SU-DHL-6 (cell line): ENCODE data around the gene HOXA5.

Experiments used
- H2AFZ ChIP-seq: fragments of 200-600 bp; sonication (generic); 2 replicates; pipeline ENCODE4 v1.6.1; 2014; ENCODE audit warnings: low read depth, mild to moderate bottlenecking, moderate library complexity, mixed read lengths, antibody characterized with exemption, low read length; ENCODE audit not compliant: severe bottlenecking
- H3F3A ChIP-seq: fragments of 200-600 bp; shearing (Covaris generic); 2 replicates; pipeline ENCODE4 v1.6.0; 2016; ENCODE audit warnings: antibody characterized with exemption, mild to moderate bottlenecking; ENCODE audit not compliant: insufficient read depth
- H3K27ac ChIP-seq: fragments of 200-600 bp; sonication (generic); 2 replicates; pipeline ENCODE4 v1.5.1; 2016; ENCODE audit warnings: low read depth, mild to moderate bottlenecking, low read length, moderate library complexity, mixed read lengths
- H3K27me3 ChIP-seq: fragments of 200-600 bp; sonication (generic), shearing (Covaris generic); 2 replicates; pipeline ENCODE4 v1.6.0; 2014; ENCODE audit warnings: mild to moderate bottlenecking, low read length
- H3K36me3 ChIP-seq: fragments of 200-600 bp; sonication (generic); 2 replicates; pipeline ENCODE4 v1.6.1; 2014; ENCODE audit warnings: mild to moderate bottlenecking, low read length, mixed read lengths
- H3K4me2 ChIP-seq: fragments of 300-600, 200-600 bp; shearing (Covaris generic), sonication (generic); 2 replicates; pipeline ENCODE4 v1.6.0; 2014; ENCODE audit warnings: low read length, low read depth, mild to moderate bottlenecking; ENCODE audit not compliant: poor library complexity, severe bottlenecking
- H3K4me3 ChIP-seq: fragments of 200-600 bp; sonication (generic); 2 replicates; pipeline ENCODE4 v1.5.1; 2014; ENCODE audit warnings: antibody characterized with exemption, low read length, mild to moderate bottlenecking, mixed read lengths; ENCODE audit not compliant: insufficient read depth, poor library complexity, severe bottlenecking
- H3K79me2 ChIP-seq: fragments of 200-600 bp; sonication (generic); 2 replicates; pipeline ENCODE4 v1.6.1; 2014; ENCODE audit warnings: mild to moderate bottlenecking, low read length, moderate library complexity; ENCODE audit not compliant: insufficient read depth
- H3K9ac ChIP-seq: fragments of 200-600 bp; sonication (generic); 2 replicates; pipeline ENCODE4 v1.7.0; 2014; ENCODE audit warnings: mild to moderate bottlenecking, low read length
- H3K9me2 ChIP-seq: fragments of 200-600 bp; sonication (generic); replicated peaks from 2 replicates; pipeline ENCODE4 v1.6.1; 2014; ENCODE audit warnings: low read length; ENCODE audit not compliant: insufficient read depth
- H3K9me3 ChIP-seq: fragments of 200-600 bp; sonication (generic); 2 replicates; pipeline ENCODE4 v1.6.1; 2014; ENCODE audit warnings: low read length, mixed read lengths; ENCODE audit not compliant: insufficient read depth
- H4K20me1 ChIP-seq: fragments of 200-600 bp; sonication (generic); 2 replicates; pipeline ENCODE4 v1.6.1; 2014; ENCODE audit warnings: low read depth, mild to moderate bottlenecking, antibody characterized with exemption, low read length, moderate library complexity, mixed read lengths
- EZH2phosphoT487 ChIP-seq: fragments of 200-600 bp; sonication (generic), shearing (Covaris generic); conservative IDR thresholded peaks from 2 replicates; pipeline ENCODE4 v1.6.1; 2018; ENCODE audit warnings: mild to moderate bottlenecking, antibody characterized with exemption, low read length, moderate library complexity, mixed read lengths
- TF ChIP-seq, protein P1 (sequence below): fragments of 200-600 bp; sonication (generic); IDR thresholded peaks from one replicate; pipeline ENCODE4 v1.5.1; 2017; ENCODE audit warnings: antibody characterized with exemption, mild to moderate bottlenecking, low read length, moderate library complexity; ENCODE audit not compliant: insufficient read depth, poor library complexity, severe bottlenecking

Gene HOXA5

DNA sequence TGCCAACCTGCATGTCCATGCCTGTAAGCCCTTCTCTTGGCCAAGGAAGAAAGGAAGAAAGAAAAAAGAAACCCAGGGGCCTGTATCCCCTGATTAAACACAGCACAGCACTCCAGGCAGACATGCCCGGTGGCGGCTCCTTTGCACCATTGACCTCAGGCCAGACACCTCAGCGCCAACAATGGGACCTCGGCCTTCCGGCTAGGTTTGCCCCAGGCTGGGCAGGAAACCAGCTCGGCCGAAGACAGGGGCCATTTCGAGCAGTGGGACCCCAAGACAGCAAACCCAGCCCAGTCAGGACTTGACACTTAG is 27.8 kb upstream of the HOXA5 start:
- Histone ChIP-seq H3K4me3 (no peak overlapping the region), H3K27ac (no peak overlapping the region), H3K36me3 (no peaks in the 10 kb centered on the region), H4K20me1 (no peaks in the 10 kb centered on the region), H3K27me3 (no peaks in the 10 kb centered on the region), H2AFZ (no peak overlapping the region), H3K9me2 (no peaks in the 10 kb centered on the region), H3K9me3 (no peaks in the 10 kb centered on the region), H3K4me2 (no peak overlapping the region), H3K79me2 (no peaks in the 10 kb centered on the region), H3F3A (no peaks in the 10 kb centered on the region), H3K9ac (no peak overlapping the region)
- TF ChIP-seq, protein P1, sequence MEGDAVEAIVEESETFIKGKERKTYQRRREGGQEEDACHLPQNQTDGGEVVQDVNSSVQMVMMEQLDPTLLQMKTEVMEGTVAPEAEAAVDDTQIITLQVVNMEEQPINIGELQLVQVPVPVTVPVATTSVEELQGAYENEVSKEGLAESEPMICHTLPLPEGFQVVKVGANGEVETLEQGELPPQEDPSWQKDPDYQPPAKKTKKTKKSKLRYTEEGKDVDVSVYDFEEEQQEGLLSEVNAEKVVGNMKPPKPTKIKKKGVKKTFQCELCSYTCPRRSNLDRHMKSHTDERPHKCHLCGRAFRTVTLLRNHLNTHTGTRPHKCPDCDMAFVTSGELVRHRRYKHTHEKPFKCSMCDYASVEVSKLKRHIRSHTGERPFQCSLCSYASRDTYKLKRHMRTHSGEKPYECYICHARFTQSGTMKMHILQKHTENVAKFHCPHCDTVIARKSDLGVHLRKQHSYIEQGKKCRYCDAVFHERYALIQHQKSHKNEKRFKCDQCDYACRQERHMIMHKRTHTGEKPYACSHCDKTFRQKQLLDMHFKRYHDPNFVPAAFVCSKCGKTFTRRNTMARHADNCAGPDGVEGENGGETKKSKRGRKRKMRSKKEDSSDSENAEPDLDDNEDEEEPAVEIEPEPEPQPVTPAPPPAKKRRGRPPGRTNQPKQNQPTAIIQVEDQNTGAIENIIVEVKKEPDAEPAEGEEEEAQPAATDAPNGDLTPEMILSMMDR = no peak
- no peak for TF ChIP-seq EZH2phosphoT487

DNA sequence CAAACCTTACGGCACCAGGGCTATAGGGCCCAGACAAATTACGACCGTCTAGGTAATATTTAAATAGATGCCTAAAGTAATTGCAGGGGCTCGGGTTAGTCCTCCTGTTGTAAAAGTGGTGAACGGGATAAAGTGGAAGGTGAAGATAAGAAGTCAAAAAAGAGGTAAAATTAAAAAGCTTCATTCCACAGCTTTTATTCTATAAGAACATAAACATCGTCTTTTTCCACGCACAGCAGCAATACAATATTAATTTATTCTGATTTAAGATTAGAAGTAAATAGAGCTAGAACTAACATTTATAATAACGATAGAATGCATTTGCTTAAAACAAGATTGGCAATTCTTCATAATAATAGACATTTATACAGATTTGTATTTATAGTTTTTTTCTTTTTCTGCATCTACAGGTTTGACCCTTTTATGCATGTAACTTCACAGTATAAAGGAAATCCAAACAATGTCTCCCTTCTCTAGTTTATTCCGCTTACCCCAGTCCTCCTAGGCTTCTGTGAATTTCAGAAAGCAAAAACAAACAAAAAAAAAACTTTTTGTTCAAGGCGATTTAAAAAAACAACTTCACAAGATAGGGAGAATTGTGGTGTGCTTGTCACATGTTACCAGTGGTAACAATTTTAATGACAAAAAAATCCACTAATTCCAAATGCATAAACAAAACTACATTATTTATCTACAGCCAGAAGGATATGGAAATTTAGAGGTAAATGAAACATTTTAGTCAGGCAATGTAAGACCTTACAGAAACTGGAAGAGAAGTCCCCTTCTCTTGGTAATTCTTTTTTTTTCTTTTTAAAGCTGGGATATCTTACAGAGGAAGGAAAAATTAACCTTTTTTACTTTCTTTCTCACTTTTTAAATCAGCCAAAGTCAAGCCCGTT is 27.2 kb upstream of the HOXA5 start:
- H2AFZ ChIP-seq = no peak overlapping the region
- H3K9ac ChIP-seq = no peak overlapping the region
- no peaks in the 10 kb centered on the region for H4K20me1 ChIP-seq
- H3K79me2 ChIP-seq = no peaks in the 10 kb centered on the region
- H3F3A ChIP-seq = no peaks in the 10 kb centered on the region
- H3K9me3 ChIP-seq = no peaks in the 10 kb centered on the region
- TF ChIP-seq EZH2phosphoT487 = no peak
- TF ChIP-seq, protein P1 = no peak
- H3K36me3 ChIP-seq = no peaks in the 10 kb centered on the region
- H3K27ac ChIP-seq = no peak overlapping the region
- no peak overlapping the region for H3K4me3 ChIP-seq
- no peaks in the 10 kb centered on the region for H3K27me3 ChIP-seq
- H3K4me2 ChIP-seq = no peak overlapping the region
- H3K9me2 ChIP-seq = no peaks in the 10 kb centered on the region

GRCh38 chr7:27169658-27170425 is 26.4 kb upstream of the HOXA5 start:
- Histone ChIP-seq H3K79me2 (no peaks in the 10 kb centered on the region), H4K20me1 (no peaks in the 10 kb centered on the region), H3K9me3 (no peaks in the 10 kb centered on the region)

More at GRCh38 chr7:27169658-27170425, 26.4 kb upstream of the HOXA5 start:
- TF ChIP-seq, protein P1 = no peak
- TF ChIP-seq EZH2phosphoT487 = no peak
- Histone ChIP-seq H3K27me3 (no peaks in the 10 kb centered on the region), H3F3A (no peaks in the 10 kb centered on the region), H3K36me3 (no peaks in the 10 kb centered on the region), H3K9me2 (no peaks in the 10 kb centered on the region), H3K27ac (no peak overlapping the region), H3K9ac (no peak overlapping the region), H2AFZ (no peak overlapping the region), H3K4me2 (no peak overlapping the region), H3K4me3 (no peak overlapping the region)
